Esophagus muscularis mucosa (tissue), 4 donors: Measurements from ENCODE around the gene PRR23E. TPM values are rescaled to one million over a fixed set of nuclear protein-coding genes. Genes with fewer than 3 reads are reported as not detected.
A peak's percentile ranks its signal among the peaks of the same experiment; 100 is the strongest.

Experiments used
- DNase-seq: peaks from one replicate; pipeline ENCODE4 v3.0.0-alpha.2; 2017; ENCODE audit errors: extremely low spot score
- H3K27ac ChIP-seq, 4 donors: fragments of 200-600 bp; sonication (generic); replicated peaks in 1 of 4; 1 replicate in 3 of 4; 2 replicates in 1 of 4; pipeline ENCODE4 v1.5.1; 2016 to 2019; ENCODE audit warnings: mild to moderate bottlenecking in 1 of 4
- H3K27me3 ChIP-seq, 4 donors: fragments of 200-600 bp; sonication (generic); one replicate each; pipeline versions ENCODE4 v1.5.1 to v1.6.0; 2016 to 2019
- H3K36me3 ChIP-seq, 4 donors: fragments of 200-600 bp; sonication (generic); one replicate each; pipeline ENCODE4 v1.5.1; 2016 to 2019
- H3K4me1 ChIP-seq, 4 donors: fragments of 200-600 bp; sonication (generic); one replicate each; pipeline ENCODE4 v1.5.1; 2016 to 2019
- H3K4me3 ChIP-seq, 4 donors: fragments of 200-600 bp; sonication (generic); 1 replicate in 2 of 4; 2 replicates in 2 of 4; pipeline ENCODE4 v1.5.1; 2016 to 2019; ENCODE audit warnings: mild to moderate bottlenecking in 4 of 4, moderate library complexity in 1 of 4
- H3K9me3 ChIP-seq, 4 donors: fragments of 200-600 bp; sonication (generic); 1 replicate in 3 of 4; 2 replicates in 1 of 4; pipeline ENCODE4 v1.5.1; 2016 to 2019
- EP300 ChIP-seq: sonication (generic); formaldehyde crosslinking; IDR thresholded peaks from one replicate; pipeline ENCODE4 v1.6.1; 2017; ENCODE audit warnings: antibody characterized with exemption
- POLR2A ChIP-seq: fragments of 450-650 bp; IDR thresholded peaks from one replicate; pipeline ENCODE4 v1.6.1; 2017; ENCODE audit warnings: antibody characterized with exemption, moderate library complexity, mild to moderate bottlenecking, low read depth
- POLR2AphosphoS5 ChIP-seq, 2 donors: sonication (generic); formaldehyde crosslinking; IDR thresholded peaks; one replicate each; pipeline ENCODE4 v1.6.1; 2017; ENCODE audit warnings: antibody characterized with exemption in 2 of 2
- WGBS: methylation state at CpG from one replicate; pipeline ENCODE4 v1.1.5; 2018; 5-methylcytosine and 5-hydroxymethylcytosine counted together
- intact Hi-C: fragments of 100-400 bp; cut with DNase I; formaldehyde crosslinking; loops from one replicate; pipeline ENCODE4 v1.15.1; 2023
- total RNA-seq, 4 donors: library from RNA; depleted of rRNA; stranded (reverse); fragments of >200 nt; gene quantifications; one replicate each; pipeline versions ENCODE4 v1.1.0 to v1.2.1, GENCODE V29; 2016
- TF ChIP-seq, protein P1 (sequence below), 3 experiments: fragments of 200-600 bp in 2 of 3; fragments of 450-650 bp in 1 of 3; sonication (generic) in 2 of 3; IDR thresholded peaks; one replicate each; pipeline ENCODE4 v1.5.1; 2017 to 2019; ENCODE audit warnings: antibody characterized with exemption in 3 of 3, mild to moderate bottlenecking in 2 of 3, moderate library complexity in 1 of 3

PRR23E gene
- total RNA-seq, 4 donors from 2014 or later, result not detected

DNA sequence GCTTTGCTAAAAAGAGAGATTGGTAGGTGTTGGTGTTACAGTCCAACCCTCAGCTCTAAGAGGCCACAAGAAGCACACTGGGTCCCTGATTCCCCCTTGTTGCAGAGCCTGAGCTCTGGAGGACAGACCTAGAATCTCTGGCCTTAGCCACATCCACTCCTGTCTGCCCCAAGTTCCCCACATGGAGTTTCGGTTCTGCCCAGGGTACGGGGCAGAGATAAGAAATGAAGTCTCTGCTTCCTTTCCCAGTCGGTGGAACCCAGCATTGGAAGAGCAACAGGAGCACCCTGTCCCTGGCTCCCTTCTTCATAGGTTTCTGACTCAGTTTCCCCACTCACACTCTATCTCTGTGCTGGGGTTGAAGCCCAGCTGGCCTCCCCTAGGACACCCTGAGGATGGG lies 13.2 kb downstream of the PRR23E start:
- WGBS, result 76% methylated on average over 3 of the region's 3 CpGs
- intact Hi-C loops, result no loop called here

DNA sequence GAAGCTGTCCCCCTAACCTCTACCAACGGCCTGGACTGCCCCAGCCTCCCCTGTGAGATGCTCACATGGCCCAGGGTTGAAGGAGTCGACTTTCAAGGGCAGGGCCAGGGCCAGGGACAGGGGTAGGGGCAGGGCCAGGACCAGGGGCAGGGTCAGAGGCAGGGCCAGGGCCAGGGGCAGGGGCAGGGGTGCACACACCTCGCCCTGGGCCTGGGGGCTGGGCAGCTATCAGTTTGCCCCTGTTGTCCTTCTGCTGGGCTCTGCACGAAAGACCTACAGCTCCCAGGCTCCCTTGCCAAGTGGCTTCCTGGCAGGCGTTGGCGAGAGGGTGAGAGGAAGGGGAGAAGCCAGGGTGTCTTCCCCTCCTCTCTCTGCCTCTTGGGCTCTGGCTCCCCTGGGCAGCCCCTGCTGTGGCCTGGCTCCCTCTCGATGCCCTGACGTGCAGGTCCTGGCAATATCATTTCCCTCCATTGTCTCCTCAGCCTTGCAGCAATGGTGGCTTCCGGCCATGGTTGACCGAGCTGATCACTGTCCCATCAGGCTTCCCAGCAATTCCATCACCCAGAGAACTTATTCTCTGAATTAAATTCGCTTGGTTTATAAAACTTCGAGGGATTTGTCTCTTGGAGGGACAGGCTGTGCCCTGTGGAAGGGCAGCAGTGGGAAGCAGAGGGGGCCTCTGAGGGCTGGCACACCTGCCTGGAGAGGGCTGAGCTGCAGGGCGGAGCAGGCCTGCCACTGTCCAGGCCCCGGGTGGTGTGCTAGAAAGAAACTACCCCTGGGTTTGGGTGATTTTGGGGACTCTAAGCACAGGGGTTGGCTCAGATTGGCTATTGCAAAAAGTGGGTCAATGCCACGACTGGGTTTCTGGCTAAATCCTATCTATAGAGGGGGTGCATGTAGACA lies 13.9 kb downstream of the PRR23E start:
- TF ChIP-seq POLR2A (no peak), EP300 (no peak), POLR2AphosphoS5 (IDR thresholded peaks at IDR 0.05) (no peak)
- TF ChIP-seq, protein P1, sequence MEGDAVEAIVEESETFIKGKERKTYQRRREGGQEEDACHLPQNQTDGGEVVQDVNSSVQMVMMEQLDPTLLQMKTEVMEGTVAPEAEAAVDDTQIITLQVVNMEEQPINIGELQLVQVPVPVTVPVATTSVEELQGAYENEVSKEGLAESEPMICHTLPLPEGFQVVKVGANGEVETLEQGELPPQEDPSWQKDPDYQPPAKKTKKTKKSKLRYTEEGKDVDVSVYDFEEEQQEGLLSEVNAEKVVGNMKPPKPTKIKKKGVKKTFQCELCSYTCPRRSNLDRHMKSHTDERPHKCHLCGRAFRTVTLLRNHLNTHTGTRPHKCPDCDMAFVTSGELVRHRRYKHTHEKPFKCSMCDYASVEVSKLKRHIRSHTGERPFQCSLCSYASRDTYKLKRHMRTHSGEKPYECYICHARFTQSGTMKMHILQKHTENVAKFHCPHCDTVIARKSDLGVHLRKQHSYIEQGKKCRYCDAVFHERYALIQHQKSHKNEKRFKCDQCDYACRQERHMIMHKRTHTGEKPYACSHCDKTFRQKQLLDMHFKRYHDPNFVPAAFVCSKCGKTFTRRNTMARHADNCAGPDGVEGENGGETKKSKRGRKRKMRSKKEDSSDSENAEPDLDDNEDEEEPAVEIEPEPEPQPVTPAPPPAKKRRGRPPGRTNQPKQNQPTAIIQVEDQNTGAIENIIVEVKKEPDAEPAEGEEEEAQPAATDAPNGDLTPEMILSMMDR (IDR thresholded peaks at IDR 0.05), result no peak
- Histone ChIP-seq H3K4me3 (no peak overlapping the region), H3K27ac (no peak overlapping the region), H3K9me3 (no peaks in the 10 kb centered on the region), H3K27me3 (peaks cover 0 to 43% (median 0%) of the 10 kb centered on the region in 4 donors), H3K4me1 (no peaks in the 10 kb centered on the region), H3K36me3 (no peaks in the 10 kb centered on the region)
- intact Hi-C loops, result no loop called here
- 95% methylated on average over 7 of the region's 15 CpGs for WGBS
- DNase-seq, result peak; percentile 77

More for the DNA sequence above, 13.2 kb downstream of the PRR23E start:
- H3K27me3 ChIP-seq, result peaks cover 0 to 36% (median 0%) of the 10 kb centered on the region in 4 donors
- no peak for DNase-seq
- no peaks in the 10 kb centered on the region for H3K4me1 ChIP-seq
- no peaks in the 10 kb centered on the region for H3K9me3 ChIP-seq
- TF ChIP-seq, protein P1 (IDR thresholded peaks at IDR 0.05), result no peak
- TF ChIP-seq EP300 (no peak), POLR2A (no peak), POLR2AphosphoS5 (IDR thresholded peaks at IDR 0.05) (no peak)
- no peaks in the 10 kb centered on the region for H3K36me3 ChIP-seq
- H3K4me3 ChIP-seq, result no peak overlapping the region
- no peak overlapping the region for H3K27ac ChIP-seq

DNA sequence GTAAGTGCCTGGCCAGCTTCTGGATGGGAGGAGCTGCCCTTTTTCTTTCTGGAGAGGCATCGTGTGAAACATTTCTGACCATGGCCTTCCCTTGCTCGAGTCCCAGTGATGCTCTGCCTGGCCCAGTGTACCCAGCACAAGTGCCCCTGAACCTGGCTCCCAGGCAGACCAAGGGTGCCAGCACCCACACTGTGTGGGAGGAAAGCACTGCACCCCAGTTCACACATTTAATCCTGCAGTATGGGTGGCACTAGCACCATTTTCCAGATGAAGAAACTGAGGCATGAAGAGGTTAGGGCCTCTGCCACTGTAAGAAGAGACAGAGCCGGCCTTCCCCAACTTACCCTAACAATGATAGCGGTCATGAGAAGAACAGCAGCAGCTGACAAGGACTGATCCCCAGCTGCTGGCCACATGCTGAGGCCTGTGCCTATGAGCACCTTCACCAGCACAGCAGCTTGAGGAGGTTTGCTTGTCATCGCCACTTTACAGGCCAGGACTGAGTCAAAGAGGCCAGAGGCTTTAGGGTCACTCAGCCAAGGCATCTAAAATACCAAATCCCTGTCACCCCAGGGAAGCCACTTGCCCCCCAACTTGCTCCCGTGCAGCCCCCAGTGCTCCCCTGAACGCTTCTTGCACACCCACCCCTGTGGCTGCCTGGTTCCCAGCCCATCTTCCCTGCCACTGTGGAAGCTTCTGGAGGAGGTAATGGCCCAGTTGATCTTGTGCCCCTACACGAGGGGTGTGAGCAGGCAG lies 15.0 kb downstream of the PRR23E start:
- H3K27me3 ChIP-seq, result peaks cover 0 to 51% (median 0%) of the 10 kb centered on the region in 4 donors
- no peaks in the 10 kb centered on the region for H3K4me1 ChIP-seq
- no peaks in the 10 kb centered on the region for H3K9me3 ChIP-seq
- no peak overlapping the region for H3K27ac ChIP-seq
- no peaks in the 10 kb centered on the region for H3K36me3 ChIP-seq
- H3K4me3 ChIP-seq, result no peak overlapping the region
- TF ChIP-seq, protein P1 (IDR thresholded peaks at IDR 0.05), result no peak
- TF ChIP-seq POLR2AphosphoS5 (IDR thresholded peaks at IDR 0.05), result no peak
- TF ChIP-seq POLR2A, result no peak
- TF ChIP-seq EP300, result no peak
- 82% methylated on average over 8 of the region's 8 CpGs for WGBS
- peak; percentile 72 for DNase-seq
- intact Hi-C loops, result no loop called here

DNA sequence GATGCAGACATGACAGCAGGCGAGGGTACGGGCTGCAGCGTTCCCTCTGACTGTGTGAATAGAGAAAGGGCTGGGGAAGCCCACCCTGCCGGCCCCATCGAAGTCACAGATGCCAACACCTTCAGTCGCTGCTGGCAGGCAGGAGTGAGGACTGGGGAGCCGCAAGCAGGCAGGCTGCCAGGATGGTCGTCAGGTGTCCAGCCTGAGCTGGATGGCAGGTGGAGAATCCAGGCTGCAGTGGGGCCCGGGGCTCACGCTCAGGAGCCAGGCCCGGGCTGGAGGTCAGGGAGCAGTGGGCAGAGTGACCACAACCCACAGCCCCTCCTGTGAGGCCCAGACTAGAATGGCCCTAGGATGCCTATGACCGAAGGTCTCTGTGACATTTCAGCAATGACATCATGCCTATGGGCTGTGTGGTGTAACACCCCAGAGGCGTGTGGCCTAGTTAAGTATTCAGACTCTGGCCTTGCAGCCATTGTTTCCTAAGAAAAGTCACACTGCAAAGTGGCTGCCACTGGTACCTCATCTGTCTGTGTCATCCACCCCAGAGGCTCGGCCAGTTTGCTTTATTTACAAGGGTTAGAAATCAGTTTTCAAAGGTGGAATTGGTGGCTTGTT lies 15.7 kb downstream of the PRR23E start:
- H3K4me1 ChIP-seq, result no peaks in the 10 kb centered on the region
- 83% methylated on average over 13 of the region's 14 CpGs for WGBS
- no peaks in the 10 kb centered on the region for H3K9me3 ChIP-seq
- H3K27me3 ChIP-seq, result peaks cover 0 to 58% (median 0%) of the 10 kb centered on the region in 4 donors
- no peak overlapping the region for H3K27ac ChIP-seq
- peak; percentile 72 for DNase-seq
- TF ChIP-seq, protein P1 (IDR thresholded peaks at IDR 0.05), result no peak
- TF ChIP-seq EP300 (no peak), POLR2AphosphoS5 (IDR thresholded peaks at IDR 0.05) (no peak), POLR2A (no peak)
- intact Hi-C loops, result no loop called here
- no peak overlapping the region for H3K4me3 ChIP-seq
- H3K36me3 ChIP-seq, result no peaks in the 10 kb centered on the region
